Stimulated activated CD4-positive, alpha-beta T cell treated with anti-CD3 and anti-CD28 coated beads, Interleukin-4, amount 100 ng/mL, for 48 hours (primary cell): ENCODE results near the gene TENT4B.

Source experiments
- DNase-seq, 2 donors: peaks; one replicate each; pipeline ENCODE4 v3.0.0-alpha.2; 2020; ENCODE audit warnings: low read depth in 2 of 2

TENT4B gene

DNA sequence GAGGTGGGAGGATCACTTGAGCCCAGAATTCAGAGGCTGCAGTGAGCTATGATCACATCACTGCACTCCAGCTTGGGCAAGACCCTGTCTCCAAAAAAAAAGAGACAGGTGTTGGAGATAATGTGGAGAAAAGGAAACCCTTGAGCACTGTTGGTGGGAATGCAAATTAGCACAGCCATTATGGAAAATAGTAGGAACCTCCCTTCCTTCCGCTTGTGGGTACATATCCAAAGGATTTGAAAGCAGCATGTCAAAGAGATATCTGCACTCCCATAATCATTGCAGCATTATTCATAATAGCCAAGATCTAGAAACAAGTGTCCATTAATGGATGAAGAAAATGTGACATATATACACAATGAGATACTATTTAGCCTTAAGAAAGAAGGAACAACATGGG, 103.5 kb downstream of the TENT4B start:
- DNase-seq, result no peak

- no peak for DNase-seq
Measured at GRCh38 chr16:50257876-50258275, 104.8 kb downstream of the TENT4B start.

- no peak for DNase-seq
Measured at GRCh38 chr16:50259334-50260205, 106.5 kb downstream of the TENT4B start.

GRCh38 chr16:50260206-50261159, 107.4 kb downstream of the TENT4B start:
- no peak for DNase-seq

DNA sequence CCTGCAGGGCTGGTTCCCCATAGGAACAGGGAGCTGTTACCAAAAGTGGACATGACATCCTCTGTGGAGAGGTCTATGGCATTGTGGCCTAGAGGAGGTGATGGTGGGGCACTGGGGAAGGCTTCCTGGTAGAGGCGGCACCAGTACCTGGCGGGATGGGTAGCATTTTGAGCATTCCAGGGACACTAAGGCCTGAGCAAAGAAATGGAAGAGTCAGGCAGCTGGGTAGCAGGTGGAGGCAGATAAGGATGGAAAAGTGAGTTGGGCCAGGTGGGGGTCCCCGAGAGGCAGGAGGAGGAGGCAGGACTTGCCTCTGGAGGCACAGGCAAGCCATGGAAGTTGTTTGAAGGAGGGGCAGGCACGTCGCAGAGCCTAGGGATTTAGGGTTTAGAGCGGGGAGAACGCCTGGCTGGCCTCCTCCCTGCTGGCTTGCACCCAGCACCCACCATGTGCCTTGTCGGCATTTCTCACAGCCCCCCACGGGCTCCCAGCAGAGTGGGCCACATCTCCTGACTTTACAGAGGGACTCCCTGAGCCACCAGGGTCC, 108.1 kb downstream of the TENT4B start:
- DNase-seq, result no peak

- no peak for DNase-seq
Measured at GRCh38 chr16:50261707-50262235, 108.7 kb downstream of the TENT4B start.

- no peak for DNase-seq
Measured at GRCh38 chr16:50263060-50263909, 110.2 kb downstream of the TENT4B start.

GRCh38 chr16:50263940-50264929, 111.1 kb downstream of the TENT4B start:
- DNase-seq, result no peak

GRCh38 chr16:50265260-50265659, 112.2 kb downstream of the TENT4B start:
- no peak for DNase-seq

DNA sequence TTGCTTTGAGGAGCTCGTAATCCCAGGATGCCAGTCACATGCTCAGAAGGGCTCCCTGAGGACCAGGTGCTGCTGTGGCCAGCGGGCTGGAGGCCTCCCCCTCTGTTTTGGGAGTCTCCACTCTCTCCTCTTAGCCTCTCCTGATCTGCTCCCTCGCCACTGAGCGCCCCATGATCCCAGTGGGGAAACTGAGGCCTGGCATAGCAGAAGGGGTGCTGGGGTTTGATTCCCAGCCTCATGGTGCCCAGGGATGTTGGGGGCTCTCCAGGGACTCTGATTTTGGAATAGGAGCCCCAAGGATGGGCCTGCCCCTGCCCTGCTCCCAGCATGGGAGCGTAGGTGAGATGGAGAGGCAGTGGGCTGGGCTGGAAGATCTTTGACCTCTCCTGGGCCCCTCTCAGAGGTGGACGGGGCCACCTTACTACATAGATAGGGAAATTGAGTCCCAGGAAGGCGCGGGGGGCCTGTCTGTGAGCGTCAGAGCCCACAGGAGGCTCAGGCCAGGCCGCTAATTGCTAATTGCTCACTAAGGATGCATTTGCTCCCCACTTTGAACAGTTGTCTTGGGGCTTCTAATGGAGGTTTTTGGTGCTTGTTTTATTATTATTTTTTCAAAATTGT, 112.7 kb downstream of the TENT4B start:
- DNase-seq, result no peak

GRCh38 chr16:50266337-50267091, 113.4 kb downstream of the TENT4B start, which contains the start of gene ADCY7:
Gene ADCY7 (plus strand): TSS chr16:50266551. CDS start chr16:50288180, 21,629 bp downstream.
- peak; percentile 73 to 81 for DNase-seq

- no peak for DNase-seq
Measured at GRCh38 chr16:50267151-50267631, 114.1 kb downstream of the TENT4B start.

GRCh38 chr16:50267651-50268050, 114.5 kb downstream of the TENT4B start:
- DNase-seq, result no peak

- no peak for DNase-seq
Measured at GRCh38 chr16:50268352-50268751, 115.2 kb downstream of the TENT4B start.

- no peak for DNase-seq
Measured at GRCh38 chr16:50269061-50269705, 116.1 kb downstream of the TENT4B start.

GRCh38 chr16:50269769-50270509, 116.8 kb downstream of the TENT4B start:
- DNase-seq, result no peak

DNA sequence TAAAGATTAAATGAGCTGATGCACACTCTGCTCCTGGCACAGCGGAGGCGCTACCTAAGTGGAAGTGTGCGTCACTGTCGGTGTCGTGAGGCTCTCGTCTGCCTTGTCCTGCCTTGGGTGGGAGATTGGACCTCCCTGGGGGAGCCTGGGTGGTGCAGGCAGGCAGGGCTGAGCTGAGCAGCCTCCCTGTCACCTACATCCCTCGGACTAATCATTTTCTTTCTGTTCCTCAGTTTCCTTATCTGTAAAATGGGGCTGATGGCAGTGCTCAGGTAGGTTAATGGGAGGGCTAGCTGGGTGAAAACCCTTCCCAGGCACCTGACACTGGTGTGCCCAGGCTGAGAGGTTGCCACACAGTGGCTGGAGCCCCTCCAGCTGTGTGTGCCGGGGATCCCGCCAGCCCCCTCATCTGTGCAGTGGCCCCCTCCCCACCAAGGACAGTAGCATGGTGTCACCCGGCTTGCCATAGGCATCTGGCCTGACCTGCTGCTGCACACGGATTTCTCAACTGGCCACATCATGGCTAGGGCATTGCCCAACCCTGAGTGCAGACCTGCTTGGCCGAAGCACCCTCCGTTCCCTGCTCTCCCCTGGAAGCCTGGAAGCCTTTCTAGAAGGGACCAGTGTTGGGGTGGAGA, 117.5 kb downstream of the TENT4B start:
- DNase-seq, result no peak
